GM08714 (cell line): ENCODE measurements around the gene ARPC1B.

Experiments
- H3K4me3 ChIP-seq: fragments of 200-500 bp; sonication (Bioruptor generic); 2 replicates; pipeline ENCODE4 v1.5.1; 2014; ENCODE audit warnings: mild to moderate bottlenecking, low read length, inconsistent platforms
- ZNF274 ChIP-seq: IDR thresholded peaks from 2 replicates; pipeline ENCODE4 v1.6.1; 2012; ENCODE audit warnings: mild to moderate bottlenecking, low read depth, low read length

ARPC1B gene

DNA sequence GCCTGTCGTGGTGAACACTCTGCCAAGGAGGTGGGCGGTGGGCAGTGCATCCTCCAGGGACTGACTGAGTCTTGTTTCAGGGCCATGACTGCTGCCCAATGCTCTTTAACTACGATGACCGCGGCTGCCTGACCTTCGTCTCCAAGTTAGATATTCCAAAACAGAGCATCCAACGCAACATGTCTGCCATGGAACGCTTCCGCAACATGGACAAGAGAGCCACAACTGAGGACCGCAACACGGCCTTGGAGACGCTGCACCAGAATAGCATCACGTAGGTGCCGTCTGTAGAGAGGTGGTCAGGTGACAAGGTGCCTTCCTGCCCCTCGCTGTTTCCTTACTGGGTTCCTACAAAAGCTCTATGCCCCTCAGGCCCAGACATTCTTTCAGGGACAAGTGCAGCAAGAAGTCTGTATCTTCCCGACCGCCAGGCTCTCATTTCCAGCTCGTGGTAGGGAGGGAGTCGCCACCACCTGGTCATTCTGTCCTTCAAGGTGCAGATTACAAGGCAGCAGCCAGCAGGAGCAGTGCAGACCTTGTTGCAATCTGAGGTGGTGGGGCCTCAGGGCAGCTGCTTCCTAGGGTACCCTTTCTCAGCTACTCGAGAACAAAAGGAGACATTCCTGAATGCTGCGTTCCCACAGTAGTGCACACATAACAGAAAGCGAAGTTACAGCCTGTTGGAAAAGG, 14.9 kb upstream of the ARPC1B start:
- TF ChIP-seq ZNF274, result no peak
- no peak overlapping the region for H3K4me3 ChIP-seq

DNA sequence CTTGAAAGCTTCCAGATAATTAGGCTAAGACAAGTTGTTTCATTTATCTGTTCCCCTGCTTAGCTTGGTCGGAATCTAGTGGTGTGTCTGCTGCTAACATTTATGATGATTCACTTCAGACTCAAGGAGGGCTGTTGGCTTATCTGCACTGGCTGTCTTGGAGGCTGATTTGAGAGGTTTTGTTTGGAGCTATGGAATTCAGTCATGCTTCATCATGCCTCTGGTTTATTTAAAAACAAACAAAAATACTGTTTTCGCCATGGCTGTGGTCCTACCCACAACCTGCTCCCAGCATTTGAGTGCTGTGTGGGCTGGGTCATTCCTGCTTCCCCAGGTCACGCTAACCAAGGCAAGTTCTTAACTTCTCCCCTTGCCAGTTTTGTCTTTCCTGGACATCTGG, 11.7 kb upstream of the ARPC1B start:
- no peak for TF ChIP-seq ZNF274

DNA sequence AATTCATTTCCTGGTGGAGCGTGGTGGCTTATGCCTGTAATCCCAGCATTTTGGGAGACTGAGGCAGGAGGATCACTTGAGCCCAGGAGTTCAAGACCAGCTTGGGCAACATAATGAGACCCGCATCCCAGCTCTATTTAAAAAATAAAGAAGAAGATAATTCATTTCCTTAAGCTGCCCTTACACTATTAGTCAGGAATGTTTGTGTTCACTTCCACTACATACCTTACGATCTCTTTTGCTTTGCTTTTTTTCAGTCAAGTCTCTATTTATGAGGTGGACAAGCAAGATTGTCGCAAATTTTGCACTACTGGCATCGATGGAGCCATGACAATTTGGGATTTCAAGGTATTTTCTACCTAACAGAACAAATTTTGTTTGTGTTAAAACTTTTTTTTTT, 11.2 kb upstream of the ARPC1B start:
- TF ChIP-seq ZNF274, result no peak
- no peak overlapping the region for H3K4me3 ChIP-seq

More for the DNA sequence above, 11.7 kb upstream of the ARPC1B start:
- H3K4me3 ChIP-seq, result no peak overlapping the region

DNA sequence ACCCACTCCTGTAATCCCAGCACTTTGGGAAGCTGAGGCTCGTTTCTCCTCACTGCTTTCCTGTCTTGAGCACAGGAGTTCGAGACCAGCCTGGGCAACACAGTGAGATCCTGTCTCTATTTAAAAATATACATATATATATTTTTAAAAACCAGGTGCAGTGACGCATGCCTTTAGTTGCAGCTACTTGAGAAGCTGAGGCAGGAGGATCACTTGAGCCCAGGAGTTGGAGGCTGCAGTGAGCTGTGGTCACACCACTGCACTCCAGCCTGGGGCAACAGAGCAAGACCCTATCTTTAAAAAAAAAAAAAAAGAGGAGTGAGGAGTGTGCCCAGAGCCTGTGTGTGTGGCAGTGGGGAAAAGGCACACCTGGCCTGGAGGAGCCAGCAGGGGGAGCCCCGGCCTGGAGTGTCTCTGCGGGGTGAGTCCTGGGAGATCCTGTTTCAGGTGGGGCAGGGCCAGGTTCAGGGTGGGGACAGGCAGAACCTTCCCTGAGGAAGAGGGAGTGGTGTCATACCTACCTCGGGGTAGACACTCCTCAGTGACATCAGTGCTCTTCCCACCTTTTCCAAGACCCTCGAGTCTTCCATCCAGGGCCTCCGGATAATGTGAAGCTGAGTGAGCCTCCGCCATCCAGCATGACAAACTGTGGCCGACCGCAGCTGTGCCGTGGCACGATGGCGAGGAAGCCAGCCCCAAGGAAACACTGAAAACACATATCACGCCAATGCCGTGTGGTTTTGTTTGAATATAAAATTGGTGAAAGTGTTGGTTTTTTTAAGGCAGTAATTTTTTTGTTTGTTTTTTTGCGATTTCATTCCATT, 9.0 kb upstream of the ARPC1B start:
- no peak overlapping the region for H3K4me3 ChIP-seq
- no peak for TF ChIP-seq ZNF274

DNA sequence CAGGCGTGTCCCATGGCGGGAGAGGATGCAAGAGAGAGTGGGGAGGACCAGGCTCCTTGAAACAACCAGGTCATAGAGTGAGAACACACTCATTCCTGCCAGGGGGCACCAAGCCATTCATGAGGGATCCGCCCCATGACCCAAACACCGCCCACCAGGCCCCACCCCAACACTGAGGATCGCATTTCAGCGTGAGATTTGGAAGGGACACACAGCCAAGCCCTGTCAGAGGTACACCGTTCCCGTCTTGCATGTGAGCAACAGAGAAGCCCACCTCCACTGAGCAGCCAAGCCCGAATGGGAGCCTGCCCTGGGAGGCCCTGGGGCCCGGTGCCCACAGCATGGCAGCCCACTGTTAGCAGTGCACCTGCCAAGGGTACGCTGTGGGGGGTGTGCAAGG, 7.9 kb upstream of the ARPC1B start:
- TF ChIP-seq ZNF274, result no peak
- H3K4me3 ChIP-seq, result no peak overlapping the region

DNA sequence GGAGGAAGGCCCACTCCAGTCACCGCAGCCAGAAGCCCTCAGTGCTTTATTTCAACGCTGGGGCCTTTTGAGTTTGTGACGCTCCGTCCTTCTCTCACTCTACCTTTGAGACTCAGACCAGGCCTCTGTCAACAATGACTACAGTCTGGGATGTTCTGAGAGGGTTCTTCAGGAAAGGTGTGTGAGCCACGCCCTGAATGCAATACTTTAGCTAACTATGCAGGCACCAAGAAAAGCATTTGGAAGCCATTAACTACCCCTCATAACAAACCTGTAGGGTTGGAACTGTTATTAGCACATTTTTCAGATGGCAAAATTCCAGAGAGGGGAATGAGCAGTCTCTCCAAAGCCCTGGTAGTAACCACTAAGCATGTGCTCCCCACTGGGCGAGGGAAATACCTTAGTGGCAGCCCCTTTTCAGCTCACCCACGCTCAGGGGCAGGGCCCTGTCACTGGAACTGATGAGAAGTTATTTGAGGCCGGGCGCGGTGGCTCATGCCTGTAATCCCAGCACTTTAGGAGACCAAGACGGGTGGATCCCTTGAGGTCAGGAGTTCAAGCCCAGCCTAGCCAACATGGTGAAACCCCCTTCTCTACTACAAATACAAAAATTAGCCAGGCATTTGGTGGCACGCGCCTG, 5.7 kb upstream of the ARPC1B start:
- no peak overlapping the region for H3K4me3 ChIP-seq
- no peak for TF ChIP-seq ZNF274

DNA sequence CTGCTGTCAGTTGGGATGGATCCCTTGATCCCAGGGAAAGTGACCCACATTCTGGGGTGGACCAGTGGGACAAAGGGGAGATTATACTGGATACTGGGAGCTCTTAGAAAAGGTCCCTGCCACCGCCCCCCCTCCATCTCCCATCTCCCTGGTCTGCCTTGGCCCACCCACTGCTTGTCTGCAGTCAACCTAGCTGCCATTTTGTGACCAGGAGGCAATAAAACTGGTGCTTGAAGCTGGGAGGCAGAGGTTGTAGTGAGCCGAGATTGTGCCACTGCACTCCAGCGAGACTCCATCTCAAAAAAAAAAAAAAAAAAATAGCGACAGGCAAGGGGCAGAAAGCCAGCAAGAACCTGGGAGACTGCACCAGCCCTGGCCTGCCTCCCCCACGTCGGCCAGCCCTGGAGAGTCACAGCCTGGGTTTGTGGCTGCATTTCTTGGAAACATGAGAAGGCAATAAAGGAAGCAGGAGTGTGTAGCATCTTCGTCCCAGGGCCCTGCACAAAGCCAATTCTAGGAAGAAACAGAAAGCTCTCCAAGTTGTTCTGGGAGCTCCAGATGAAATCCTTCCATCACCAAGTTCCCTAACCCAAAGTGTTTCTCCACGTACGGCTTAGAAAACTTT, 4.7 kb upstream of the ARPC1B start:
- H3K4me3 ChIP-seq, result no peak overlapping the region
- TF ChIP-seq ZNF274, result no peak

DNA sequence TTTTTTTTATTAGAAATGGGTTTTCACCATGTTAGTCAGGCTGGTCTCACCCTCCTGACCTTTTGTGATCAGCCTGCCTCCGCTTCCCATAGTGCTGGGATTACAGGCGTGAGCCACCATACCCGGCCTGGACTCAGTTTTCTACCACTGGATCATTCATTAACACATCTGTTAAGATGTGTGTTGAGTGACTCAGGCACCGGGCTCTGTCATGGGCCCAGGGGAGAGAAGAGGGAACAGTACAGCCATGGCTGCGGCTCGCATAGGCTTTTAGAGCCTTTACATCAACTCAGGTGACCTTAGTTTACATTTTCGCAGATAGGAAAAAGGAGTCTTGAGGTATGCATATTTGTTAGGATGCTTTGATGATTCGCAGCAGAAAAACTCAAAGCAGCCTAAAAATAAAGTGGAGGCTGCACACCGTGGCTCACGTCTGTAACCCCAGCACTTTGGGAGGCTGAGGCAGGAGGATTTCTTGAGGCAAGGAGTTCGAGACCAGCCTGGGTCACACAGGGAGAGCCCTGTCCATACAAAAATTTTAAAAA, 3.1 kb upstream of the ARPC1B start:
- TF ChIP-seq ZNF274, result no peak
- H3K4me3 ChIP-seq, result no peak overlapping the region

DNA sequence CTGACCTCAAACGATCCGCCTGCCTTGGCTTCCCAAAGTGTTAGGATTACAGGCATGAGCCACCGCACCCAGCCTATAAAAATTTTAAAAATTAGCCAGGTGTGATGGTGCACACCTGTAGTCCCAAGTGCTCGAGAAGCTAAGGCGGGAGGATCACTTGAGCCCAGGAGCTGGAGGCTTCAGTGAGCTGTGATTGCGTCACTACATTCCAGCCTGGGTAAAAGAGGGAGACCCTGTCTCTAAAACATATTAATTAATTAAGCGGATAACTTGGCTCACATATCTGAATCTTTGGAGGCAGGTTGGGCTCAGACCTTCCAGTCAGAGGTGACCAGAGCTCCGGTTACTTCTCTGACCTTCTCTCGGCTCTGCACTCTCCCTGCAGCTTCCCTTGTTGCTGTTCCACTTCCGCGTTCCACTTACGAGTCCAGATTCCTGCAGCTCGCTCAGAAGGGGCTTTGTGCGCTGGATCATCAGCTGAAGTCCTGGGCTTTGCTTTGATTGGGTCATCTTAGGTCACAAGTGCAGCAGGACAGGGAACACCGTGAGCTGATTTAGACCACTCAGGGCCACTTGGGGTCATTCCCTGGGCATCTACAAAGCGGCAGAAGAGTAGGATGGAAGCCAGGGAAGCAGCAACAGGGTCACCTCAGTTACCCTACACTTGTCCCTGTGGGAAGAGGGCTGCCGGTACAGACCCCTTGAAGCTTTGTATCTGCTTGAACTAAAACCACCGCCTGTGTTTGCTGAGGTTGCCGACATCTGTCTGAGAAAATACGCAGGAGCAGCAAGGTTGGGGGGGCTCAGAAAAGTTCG, 2.0 kb upstream of the ARPC1B start:
- no peak for TF ChIP-seq ZNF274
- no peak overlapping the region for H3K4me3 ChIP-seq

DNA sequence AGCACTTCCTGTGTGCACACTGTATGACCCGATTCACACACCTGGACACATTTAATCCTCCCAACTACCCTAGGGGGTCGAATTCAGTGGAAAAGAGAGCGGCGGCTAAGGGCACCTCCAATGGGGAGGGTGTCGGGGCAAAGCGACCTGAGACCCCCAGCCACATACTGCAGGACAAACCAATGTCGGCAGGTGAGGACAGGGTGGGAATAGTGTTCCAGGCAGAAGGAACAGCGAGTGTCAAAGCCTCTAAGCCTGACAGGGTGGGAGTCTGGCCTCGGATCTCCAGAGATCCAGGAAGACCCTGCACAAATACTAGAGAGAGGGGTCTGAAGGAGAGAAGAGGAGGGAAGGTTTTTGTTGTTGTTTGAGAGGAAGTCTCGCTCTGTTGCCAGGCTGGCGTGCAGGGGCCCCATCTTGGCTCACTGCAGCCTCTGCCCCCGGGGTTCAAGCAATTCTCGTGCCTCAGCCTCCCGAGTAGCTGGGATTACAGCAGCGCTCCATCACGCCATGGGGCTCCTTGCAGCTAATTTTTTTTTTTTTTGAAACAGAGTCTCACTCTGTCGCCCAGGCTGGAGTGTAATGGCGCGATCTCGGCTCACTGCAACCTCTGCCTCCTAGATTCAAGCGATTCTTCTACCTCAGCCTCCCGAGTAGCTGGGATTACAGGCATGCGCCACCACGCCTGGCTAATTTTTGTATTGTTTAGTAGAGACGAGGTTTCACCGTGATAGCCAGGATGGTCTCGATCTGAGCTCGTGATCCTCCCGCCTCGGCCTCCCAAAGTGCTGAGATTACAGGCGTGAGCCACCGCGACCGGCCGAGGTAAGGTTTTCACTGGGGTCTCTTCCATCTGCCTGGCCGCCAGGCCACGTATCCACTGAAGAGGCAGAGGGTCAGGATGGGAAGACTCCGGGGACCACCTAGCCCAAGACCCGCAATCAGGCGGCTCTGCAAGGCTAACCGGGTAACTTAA, 1.2 kb upstream of the ARPC1B start:
- no peak for TF ChIP-seq ZNF274
- H3K4me3 ChIP-seq, result peak overlapping the region; percentile 79; the same call in 1 of the 2 replicates

DNA sequence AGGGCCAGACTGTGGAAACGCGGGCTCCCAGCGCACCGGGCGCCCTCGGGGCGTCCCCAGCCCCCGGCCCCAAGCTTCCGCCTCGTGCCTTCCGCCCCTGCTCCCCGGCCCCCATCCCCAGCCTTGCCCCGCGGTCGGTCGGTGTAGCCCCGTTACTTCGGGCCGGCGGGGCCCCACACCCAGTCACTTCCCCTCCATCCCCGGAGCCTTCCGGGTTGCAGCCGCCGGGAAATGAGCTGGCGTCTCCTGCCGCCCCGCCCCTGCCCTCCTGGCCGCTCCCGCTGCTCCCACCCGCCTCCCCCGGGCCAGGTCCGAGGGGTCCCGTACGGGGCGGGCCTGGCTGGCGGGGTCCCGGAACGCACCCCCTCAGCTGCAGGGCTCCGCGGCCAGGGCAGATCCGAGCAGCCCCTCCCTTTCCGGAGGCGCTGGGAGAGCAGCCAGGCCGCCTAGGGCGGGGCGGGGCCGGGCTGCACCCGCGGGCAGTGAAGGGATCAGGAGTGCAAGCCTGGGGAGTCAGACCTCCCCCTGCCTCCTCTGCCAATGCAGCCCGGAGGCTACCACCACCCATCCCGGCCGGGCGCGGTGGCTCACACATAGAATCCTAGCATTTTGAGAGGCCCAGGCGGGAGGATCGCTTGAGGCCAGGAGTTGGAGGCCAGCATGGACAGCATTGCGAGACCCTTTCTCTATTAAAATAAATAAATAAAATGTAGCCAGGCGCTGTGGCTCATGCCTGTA, 709 bp downstream of the ARPC1B start:
- peak overlapping the region; percentile 79 for H3K4me3 ChIP-seq
- no peak for TF ChIP-seq ZNF274

DNA sequence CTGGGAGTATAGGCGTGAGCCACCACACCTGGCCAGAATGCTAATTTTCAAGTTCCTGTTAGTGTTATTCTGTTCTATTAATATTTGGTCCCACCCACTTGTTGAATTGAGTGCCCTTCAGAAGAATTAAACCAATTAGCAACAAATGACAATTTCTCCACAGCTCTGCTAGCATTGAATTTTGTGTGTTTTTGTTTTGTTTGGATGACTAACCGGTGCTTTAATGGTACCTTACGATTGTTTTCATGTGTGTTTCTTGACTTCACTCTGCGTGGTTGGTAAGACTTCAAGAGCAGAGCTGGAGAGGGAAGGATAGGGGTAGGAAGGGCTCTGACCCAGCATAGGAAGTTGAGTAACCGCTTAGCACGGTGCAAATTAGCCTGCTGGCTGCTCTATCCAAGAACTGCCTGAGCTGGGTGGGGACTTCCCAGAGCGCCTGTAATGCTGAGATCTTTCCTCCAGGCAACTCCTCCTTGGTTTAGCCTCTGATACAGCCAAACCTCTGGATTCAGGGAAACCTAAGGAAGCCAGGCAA, 4.6 kb downstream of the ARPC1B start:
- peak overlapping the region; percentile 33; the same call in 1 of the 2 replicates for H3K4me3 ChIP-seq
- TF ChIP-seq ZNF274, result no peak

DNA sequence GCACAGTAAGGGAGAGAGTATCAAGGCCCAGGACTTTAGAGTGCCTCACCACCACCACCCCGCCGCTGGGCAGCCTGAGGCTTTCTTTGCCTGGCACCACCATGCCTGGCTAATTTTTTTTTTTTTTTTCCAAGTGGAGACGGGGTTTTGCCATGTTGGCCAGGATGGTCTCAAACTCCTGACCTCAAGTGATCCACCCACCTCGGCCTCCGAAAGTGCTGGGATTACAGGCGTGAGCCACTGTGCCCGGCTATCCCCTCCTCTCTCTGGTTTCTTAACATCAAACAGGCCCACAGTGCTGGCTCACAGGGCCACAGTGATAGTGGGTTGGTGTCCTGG, 5.1 kb downstream of the ARPC1B start:
- peak overlapping the region; percentile 33; the same call in 1 of the 2 replicates for H3K4me3 ChIP-seq
